Type B pancreatic cell (in vitro differentiated cells): Measurements from ENCODE around the gene RNF138. TPM values are rescaled to one million over a fixed set of nuclear protein-coding genes. Genes with fewer than 3 reads are reported as not detected.
"Not testable (repeated sequence)": the region's sequence is repeated elsewhere in the genome, so short reads cannot be mapped to it uniquely, and the experiment has no call there.

Source experiments
- DNase-seq: peaks from one replicate; pipeline ENCODE4 v3.0.0; 2021; ENCODE audit warnings: mixed read lengths; ENCODE audit not compliant: unreplicated experiment; ENCODE audit errors: extremely low spot score
- H3K27ac Mint-ChIP-seq: 2 replicates; pipeline ENCODE4 v1.8.0; 2021; ENCODE audit warnings: mild to moderate bottlenecking, mixed read lengths
- H3K27me3 Mint-ChIP-seq: 2 replicates; pipeline ENCODE4 v1.8.0; 2021; ENCODE audit warnings: mixed read lengths
- H3K36me3 Mint-ChIP-seq: 2 replicates; pipeline ENCODE4 v1.8.0; 2021; ENCODE audit warnings: mixed read lengths
- H3K4me1 Mint-ChIP-seq: one replicate; pipeline ENCODE4 v1.8.0; 2021; ENCODE audit warnings: mixed read lengths; ENCODE audit not compliant: unreplicated experiment
- H3K4me3 Mint-ChIP-seq: 2 replicates; pipeline ENCODE4 v1.8.0; 2021; ENCODE audit warnings: mild to moderate bottlenecking, mixed read lengths
- H3K9me3 Mint-ChIP-seq: 2 replicates; pipeline ENCODE4 v1.8.0; 2021; ENCODE audit warnings: mixed read lengths
- CTCF ChIP-seq: fragments of 200-600 bp; sonication (generic); conservative IDR thresholded peaks from 2 replicates; pipeline ENCODE4 v1.5.0; 2021; ENCODE audit warnings: antibody characterized with exemption, mild to moderate bottlenecking
- total RNA-seq: library from RNA; stranded (reverse); gene quantifications from 2 replicates; pipeline ENCODE4 v1.2.1, GENCODE V29; 2021; ENCODE audit warnings: low replicate concordance

The RNF138 gene
- total RNA-seq, 1 donor from 2014 or later, result 34.9 TPM

GRCh38 chr18:32175265-32175664 is 83.6 kb downstream of the RNF138 start:
- Mint-ChIP-seq H3K4me1 (no peaks in the 10 kb centered on the region), H3K9me3 (no peaks in the 10 kb centered on the region), H3K27me3 (no peaks in the 10 kb centered on the region), H3K36me3 (no peaks in the 10 kb centered on the region), H3K27ac (no peak overlapping the region), H3K4me3 (no peak overlapping the region)
- TF ChIP-seq CTCF, result no peak
- DNase-seq, result no peak

- H3K4me1 Mint-ChIP-seq, H3K27ac Mint-ChIP-seq, H3K36me3 Mint-ChIP-seq, H3K9me3 Mint-ChIP-seq, DNase-seq, H3K27me3 Mint-ChIP-seq, H3K4me3 Mint-ChIP-seq: not testable (repeated sequence)
Observed at GRCh38 chr18:32176745-32177144, 85.1 kb downstream of the RNF138 start.

GRCh38 chr18:32177530-32177929 is 85.9 kb downstream of the RNF138 start:
- no peaks in the 10 kb centered on the region for H3K4me1 Mint-ChIP-seq
- no peaks in the 10 kb centered on the region for H3K9me3 Mint-ChIP-seq
- no peaks in the 10 kb centered on the region for H3K36me3 Mint-ChIP-seq
- TF ChIP-seq CTCF, result no peak
- no peak overlapping the region for H3K4me3 Mint-ChIP-seq
- no peaks in the 10 kb centered on the region for H3K27me3 Mint-ChIP-seq
- DNase-seq, result no peak
- H3K27ac Mint-ChIP-seq, result no peak overlapping the region

Other genes with a start within 250 kb of the RNF138 start
- 43.6 and 45.6 TPM in 2 replicates for gene TRAPPC8, start 148.7 kb upstream of the RNF138 start, total RNA-seq
- 0.94 and 1.8 TPM in 2 replicates for gene RNF125, start 73.0 kb upstream of the RNF138 start, total RNA-seq
- gene MEP1B, start 98.2 kb downstream of the RNF138 start, total RNA-seq, result 1.7 and 2.7 TPM in 2 replicates